HepG2 (cell line): ENCODE data around the gene LRRC25. TPM values are rescaled to one million over a fixed set of nuclear protein-coding genes. Genes with fewer than 3 reads are reported as not detected.

Source experiments
- CBFB ChIP-seq: sonication (generic); formaldehyde crosslinking; IDR thresholded peaks from 2 replicates; pipeline ENCODE4 v1.4.0; 2020; ENCODE audit warnings: missing genetic modification reagents
- ELF3 ChIP-seq: IDR thresholded peaks from 2 replicates; pipeline ENCODE4 v1.6.1; 2016; ENCODE audit warnings: missing genetic modification reagents, missing compliant biosample characterization
- LCORL ChIP-seq, 2 experiments: fragments of 450-650 bp in 1 of 2; sonication (generic) in 1 of 2; formaldehyde crosslinking in 1 of 2; IDR thresholded peaks; 2 replicates each; pipeline versions ENCODE4 v1.5.0 to v1.6.1; 2017 to 2020; ENCODE audit warnings: antibody characterized with exemption in 1 of 2, missing genetic modification reagents in 1 of 2
- NFKBIZ ChIP-seq: IDR thresholded peaks from 2 replicates; pipeline ENCODE4 v1.6.1; 2018; ENCODE audit warnings: missing genetic modification reagents, missing compliant biosample characterization
- NR2C2 ChIP-seq: sonication (generic); formaldehyde crosslinking; IDR thresholded peaks from 2 replicates; pipeline ENCODE4 v1.4.0; 2020; ENCODE audit warnings: missing genetic modification reagents, mild to moderate bottlenecking, moderate library complexity, borderline replicate concordance
- NR3C1 ChIP-seq: sonication (generic); formaldehyde crosslinking; IDR thresholded peaks from 2 replicates; pipeline ENCODE4 v1.4.0; 2020; ENCODE audit warnings: missing genetic modification reagents
- SPEN ChIP-seq: sonication (generic); formaldehyde crosslinking; IDR thresholded peaks from 2 replicates; pipeline ENCODE4 v1.5.1; 2020; ENCODE audit warnings: low read depth, mild to moderate bottlenecking, missing genetic modification reagents
- THAP11 ChIP-seq: IDR thresholded peaks from 2 replicates; pipeline ENCODE4 v1.6.1; 2016; ENCODE audit warnings: missing biosample characterization, missing genetic modification reagents
- ZNF563 ChIP-seq: sonication (generic); formaldehyde crosslinking; IDR thresholded peaks from 2 replicates; pipeline ENCODE4 v1.8.0; 2022; ENCODE audit warnings: mild to moderate bottlenecking, moderate library complexity, missing genetic modification reagents
- ZNF724P ChIP-seq: sonication (generic); formaldehyde crosslinking; IDR thresholded peaks from 2 replicates; pipeline ENCODE4 v1.8.0; 2022; ENCODE audit warnings: missing genetic modification reagents, borderline replicate concordance
- ZNF777 ChIP-seq: sonication (generic); formaldehyde crosslinking; IDR thresholded peaks from 2 replicates; pipeline ENCODE4 v1.4.0; 2020; ENCODE audit warnings: missing genetic modification reagents
- polyA plus RNA-seq, 8 experiments: library from polyadenylated mRNA; depleted of rRNA in 3 of 8; stranded (reverse) in 7 of 8; unstranded in 1 of 8; fragments of >200 nt; fragmentation: Illumina TruSeq in 4 of 8; extraction: Trizol in 4 of 8; gene quantifications; 2 replicates each; pipeline versions ENCODE4 v1.2.1 to v1.2.3, GENCODE V29; 2011 to 2016; ENCODE audit warnings: low read depth in 4 of 8, missing spikeins in 1 of 8, mixed read lengths in 1 of 8; ENCODE audit not compliant: insufficient read depth in 1 of 8
- total RNA-seq, 5 experiments: library from RNA; depleted of rRNA; stranded (reverse); fragments of >200 nt; fragmentation: Illumina TruSeq; extraction: Trizol; gene quantifications; 2 replicates each; pipeline ENCODE4 v1.2.3, GENCODE V29; 2016; ENCODE audit warnings: low read depth in 1 of 5
- TF ChIP-seq, protein P1 (sequence below): sonication (generic); formaldehyde crosslinking; IDR thresholded peaks from 2 replicates; pipeline ENCODE4 v1.8.0; 2022; ENCODE audit warnings: missing genetic modification reagents, mild to moderate bottlenecking, inconsistent platforms, borderline replicate concordance
- TF ChIP-seq, protein P2 (sequence below): sonication (generic); formaldehyde crosslinking; IDR thresholded peaks from 2 replicates; pipeline ENCODE4 v1.5.0; 2020; ENCODE audit warnings: missing genetic modification reagents
- TF ChIP-seq, protein P3 (sequence below): sonication (generic); formaldehyde crosslinking; IDR thresholded peaks from 2 replicates; pipeline ENCODE4 v1.5.1; 2020; ENCODE audit warnings: mild to moderate bottlenecking, missing genetic modification reagents, borderline replicate concordance
- TF ChIP-seq, protein P4 (sequence below): IDR thresholded peaks from 2 replicates; pipeline ENCODE4 v1.6.1; 2016; ENCODE audit warnings: missing compliant biosample characterization, missing genetic modification reagents, borderline replicate concordance
- TF ChIP-seq, protein P5 (sequence below): sonication (generic); formaldehyde crosslinking; IDR thresholded peaks from 2 replicates; pipeline ENCODE4 v1.8.0; 2023; ENCODE audit warnings: mild to moderate bottlenecking, missing genetic modification reagents

LRRC25 gene
- total and polyA plus RNA-seq, 2 of the 13 experiments (the other 11 are each of a cell fraction or from before 2014, with no cell fraction given), result 0.13 to 0.53 TPM

DNA sequence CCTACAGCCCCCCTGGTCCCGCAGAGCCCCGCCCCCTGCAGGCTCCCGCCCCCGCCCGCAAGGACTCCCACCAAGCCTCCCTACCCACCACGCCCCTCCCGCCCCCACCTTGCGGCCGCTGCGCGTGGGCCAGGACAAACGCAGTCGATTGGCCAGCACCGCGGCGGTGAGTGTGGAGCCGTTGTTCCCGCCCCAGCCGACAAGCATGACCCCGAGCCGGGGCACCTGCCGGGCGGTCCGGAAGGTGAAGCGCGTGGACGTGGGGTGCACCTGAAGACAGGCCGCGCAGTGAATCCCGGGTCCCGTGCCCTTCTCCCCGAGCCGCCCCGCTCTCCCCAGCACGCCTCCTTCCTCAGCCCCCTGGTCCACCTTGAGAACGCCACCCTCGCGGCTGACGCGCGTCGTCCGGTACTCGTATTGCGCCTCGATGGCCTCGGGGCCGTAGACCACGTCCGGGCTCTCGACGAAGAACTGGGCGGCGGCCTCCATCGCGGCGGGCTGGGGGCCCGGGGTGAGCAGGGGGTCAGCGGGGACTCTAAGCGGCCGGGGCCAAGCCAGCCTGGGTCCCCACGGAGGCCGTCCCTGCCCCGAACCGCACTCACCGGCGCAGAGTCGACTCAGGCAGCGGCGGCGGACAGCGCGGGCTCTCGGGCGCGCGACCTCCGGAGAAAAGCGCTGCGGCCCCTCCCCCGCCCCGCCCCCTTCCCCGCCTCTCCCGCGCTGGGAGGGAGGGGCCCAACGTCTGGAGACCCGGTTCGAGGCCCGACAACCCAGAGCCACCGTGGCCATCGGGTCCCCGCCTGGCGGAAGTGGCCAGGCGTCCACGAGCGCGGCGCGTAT, 40.3 kb upstream of the LRRC25 start, which contains the start of gene ISYNA1 (continued):
- TF ChIP-seq, protein P1, sequence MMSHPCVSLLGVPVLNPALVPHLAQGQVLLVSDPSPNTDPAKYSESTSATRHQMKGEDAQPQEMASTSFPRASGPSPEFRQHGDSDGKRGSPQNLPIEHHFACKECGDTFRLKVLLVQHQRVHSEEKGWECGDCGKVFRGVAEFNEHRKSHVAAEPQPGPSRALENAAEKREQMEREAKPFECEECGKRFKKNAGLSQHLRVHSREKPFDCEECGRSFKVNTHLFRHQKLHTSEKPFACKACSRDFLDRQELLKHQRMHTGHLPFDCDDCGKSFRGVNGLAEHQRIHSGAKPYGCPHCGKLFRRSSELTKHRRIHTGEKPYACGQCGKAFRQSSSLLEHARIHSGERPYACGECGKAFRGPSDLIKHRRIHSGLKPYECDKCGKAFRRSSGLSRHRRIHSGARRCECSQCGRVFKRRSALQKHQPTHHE (CRISPR knock-in tag), result 0 out of 2 replicates have a peak, but pooled peaks have one; percentile 5
- TF ChIP-seq, protein P2, sequence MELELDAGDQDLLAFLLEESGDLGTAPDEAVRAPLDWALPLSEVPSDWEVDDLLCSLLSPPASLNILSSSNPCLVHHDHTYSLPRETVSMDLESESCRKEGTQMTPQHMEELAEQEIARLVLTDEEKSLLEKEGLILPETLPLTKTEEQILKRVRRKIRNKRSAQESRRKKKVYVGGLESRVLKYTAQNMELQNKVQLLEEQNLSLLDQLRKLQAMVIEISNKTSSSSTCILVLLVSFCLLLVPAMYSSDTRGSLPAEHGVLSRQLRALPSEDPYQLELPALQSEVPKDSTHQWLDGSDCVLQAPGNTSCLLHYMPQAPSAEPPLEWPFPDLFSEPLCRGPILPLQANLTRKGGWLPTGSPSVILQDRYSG (CRISPR knock-in tag), result no peak
- TF ChIP-seq NR2C2 (CRISPR knock-in tag), result peak; percentile 21; the same call in 1 of the 2 replicates
- TF ChIP-seq CBFB, result 0 out of 2 replicates have a peak, but pooled peaks have one; percentile 49
- no peak for TF ChIP-seq ZNF724P
- 0 out of 2 replicates have a peak, but pooled peaks have one; percentile 7 for TF ChIP-seq SPEN (CRISPR knock-in tag)
- TF ChIP-seq ZNF563, result peak; percentile 55; the same call in 1 of the 2 replicates
- no peak for TF ChIP-seq ELF3 (CRISPR knock-in tag)
- TF ChIP-seq, protein P3, sequence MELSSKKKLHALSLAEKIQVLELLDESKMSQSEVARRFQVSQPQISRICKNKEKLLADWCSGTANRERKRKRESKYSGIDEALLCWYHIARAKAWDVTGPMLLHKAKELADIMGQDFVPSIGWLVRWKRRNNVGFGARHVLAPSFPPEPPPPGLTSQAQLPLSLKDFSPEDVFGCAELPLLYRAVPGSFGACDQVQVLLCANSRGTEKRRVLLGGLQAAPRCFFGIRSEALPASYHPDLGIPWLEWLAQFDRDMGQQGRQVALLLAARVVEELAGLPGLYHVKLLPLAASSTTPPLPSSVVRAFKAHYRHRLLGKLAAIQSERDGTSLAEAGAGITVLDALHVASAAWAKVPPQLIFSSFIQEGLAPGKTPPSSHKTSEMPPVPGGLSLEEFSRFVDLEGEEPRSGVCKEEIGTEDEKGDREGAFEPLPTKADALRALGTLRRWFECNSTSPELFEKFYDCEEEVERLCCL (CRISPR knock-in tag), result no peak
- TF ChIP-seq, protein P4, sequence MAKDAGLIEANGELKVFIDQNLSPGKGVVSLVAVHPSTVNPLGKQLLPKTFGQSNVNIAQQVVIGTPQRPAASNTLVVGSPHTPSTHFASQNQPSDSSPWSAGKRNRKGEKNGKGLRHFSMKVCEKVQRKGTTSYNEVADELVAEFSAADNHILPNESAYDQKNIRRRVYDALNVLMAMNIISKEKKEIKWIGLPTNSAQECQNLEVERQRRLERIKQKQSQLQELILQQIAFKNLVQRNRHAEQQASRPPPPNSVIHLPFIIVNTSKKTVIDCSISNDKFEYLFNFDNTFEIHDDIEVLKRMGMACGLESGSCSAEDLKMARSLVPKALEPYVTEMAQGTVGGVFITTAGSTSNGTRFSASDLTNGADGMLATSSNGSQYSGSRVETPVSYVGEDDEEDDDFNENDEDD (CRISPR knock-in tag), result 0 out of 2 replicates have a peak, but pooled peaks have one; percentile 20
- peak; percentile 62; the same call in 1 of the 2 replicates for TF ChIP-seq ZNF777
- TF ChIP-seq, protein P5, sequence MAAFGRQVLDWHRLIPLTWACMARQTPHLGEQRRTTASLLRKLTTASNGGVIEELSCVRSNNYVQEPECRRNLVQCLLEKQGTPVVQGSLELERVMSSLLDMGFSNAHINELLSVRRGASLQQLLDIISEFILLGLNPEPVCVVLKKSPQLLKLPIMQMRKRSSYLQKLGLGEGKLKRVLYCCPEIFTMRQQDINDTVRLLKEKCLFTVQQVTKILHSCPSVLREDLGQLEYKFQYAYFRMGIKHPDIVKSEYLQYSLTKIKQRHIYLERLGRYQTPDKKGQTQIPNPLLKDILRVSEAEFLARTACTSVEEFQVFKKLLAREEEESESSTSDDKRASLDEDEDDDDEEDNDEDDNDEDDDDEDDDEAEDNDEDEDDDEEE (CRISPR knock-in tag), result peak; percentile 68; the same call in 1 of the 2 replicates
- peak; percentile 12; the same call in 1 of the 2 replicates for TF ChIP-seq THAP11 (CRISPR knock-in tag)
- no peak for TF ChIP-seq NFKBIZ (CRISPR knock-in tag)
- TF ChIP-seq LCORL (IDR thresholded peaks at IDR 0.05), result no peak
- TF ChIP-seq LCORL (CRISPR knock-in tag; IDR thresholded peaks at IDR 0.05), result no peak
- TF ChIP-seq NR3C1 (CRISPR knock-in tag), result no peak
